ENCODE results near the gene ZSCAN20.

The ZSCAN20 gene

GRCh38 chr1:33497410-33497809 lies 25.0 kb downstream of the ZSCAN20 start:
- Histone ChIP-seq H3K4me2 (ENCODE audit: low read depth, low read length, poor library complexity, severe bottlenecking) (no peak overlapping the region), H4K20me1 (ENCODE audit: low read depth, low read length) (no peaks in the 10 kb centered on the region), H3K27ac (ENCODE audit: low read depth, low read length) (no peak overlapping the region), H3F3A (ENCODE audit: insufficient read depth) (no peaks in the 10 kb centered on the region), H3K9ac (ENCODE audit: low read length) (no peak overlapping the region), H3K9me2 (replicated peaks; ENCODE audit: insufficient read depth, low read length) (no peaks in the 10 kb centered on the region), H3K9me3 (ENCODE audit: insufficient read depth, low read length) (peaks cover 25% of the 10 kb centered on the region), H3K79me2 (ENCODE audit: insufficient read depth, low read length) (no peaks in the 10 kb centered on the region), H3K4me3 (ENCODE audit: insufficient read depth, low read length, poor library complexity, severe bottlenecking) (no peak overlapping the region), H2AFZ (ENCODE audit: low read depth, low read length, severe bottlenecking) (no peak overlapping the region), H3K27me3 (ENCODE audit: low read length) (no peaks in the 10 kb centered on the region), H3K36me3 (ENCODE audit: low read length) (peaks cover 14% of the 10 kb centered on the region)
- no peak for TF ChIP-seq CTCF (IDR thresholded peaks at IDR 0.05; ENCODE audit: insufficient read depth, low read length, poor library complexity, severe bottlenecking)
- TF ChIP-seq EZH2phosphoT487 (conservative IDR thresholded peaks at IDR 0.05; ENCODE audit: low read length): no peak

- no peaks in the 10 kb centered on the region for H3K36me3 ChIP-seq (ENCODE audit: low read length)
- no peak for TF ChIP-seq EZH2phosphoT487 (conservative IDR thresholded peaks at IDR 0.05; ENCODE audit: low read length)
- TF ChIP-seq CTCF (IDR thresholded peaks at IDR 0.05; ENCODE audit: insufficient read depth, low read length, poor library complexity, severe bottlenecking): no peak
- no peaks in the 10 kb centered on the region for H3K79me2 ChIP-seq (ENCODE audit: insufficient read depth, low read length)
- no peaks in the 10 kb centered on the region; the same call in 1 of the 2 replicates for H3K9me3 ChIP-seq (ENCODE audit: insufficient read depth, low read length)
- no peaks in the 10 kb centered on the region for H4K20me1 ChIP-seq (ENCODE audit: low read depth, low read length)
- H3F3A ChIP-seq (ENCODE audit: insufficient read depth): no peaks in the 10 kb centered on the region
- no peak overlapping the region for H3K4me3 ChIP-seq (ENCODE audit: insufficient read depth, low read length, poor library complexity, severe bottlenecking)
- no peaks in the 10 kb centered on the region for H3K9me2 ChIP-seq (replicated peaks; ENCODE audit: insufficient read depth, low read length)
- no peak overlapping the region for H3K9ac ChIP-seq (ENCODE audit: low read length)
- no peak overlapping the region for H3K4me2 ChIP-seq (ENCODE audit: low read depth, low read length, poor library complexity, severe bottlenecking)
- no peak overlapping the region for H2AFZ ChIP-seq (ENCODE audit: low read depth, low read length, severe bottlenecking)
- H3K27ac ChIP-seq (ENCODE audit: low read depth, low read length): no peak overlapping the region
- H3K27me3 ChIP-seq (ENCODE audit: low read length): no peaks in the 10 kb centered on the region
These were observed 28.1 kb downstream of the ZSCAN20 start for GRCh38 chr1:33500547-33500946.

- H3F3A ChIP-seq (ENCODE audit: insufficient read depth): no peaks in the 10 kb centered on the region
- no peaks in the 10 kb centered on the region for H3K27me3 ChIP-seq (ENCODE audit: low read length)
- H3K9me2 ChIP-seq (replicated peaks; ENCODE audit: insufficient read depth, low read length): no peaks in the 10 kb centered on the region
- H3K4me3 ChIP-seq (ENCODE audit: insufficient read depth, low read length, poor library complexity, severe bottlenecking): no peak overlapping the region
- no peak overlapping the region for H3K27ac ChIP-seq (ENCODE audit: low read depth, low read length)
- TF ChIP-seq CTCF (IDR thresholded peaks at IDR 0.05; ENCODE audit: insufficient read depth, low read length, poor library complexity, severe bottlenecking) (no peak), EZH2phosphoT487 (conservative IDR thresholded peaks at IDR 0.05; ENCODE audit: low read length) (no peak)
- no peaks in the 10 kb centered on the region for H4K20me1 ChIP-seq (ENCODE audit: low read depth, low read length)
- H3K9ac ChIP-seq (ENCODE audit: low read length): no peak overlapping the region
- H3K36me3 ChIP-seq (ENCODE audit: low read length): no peaks in the 10 kb centered on the region
- no peaks in the 10 kb centered on the region for H3K79me2 ChIP-seq (ENCODE audit: insufficient read depth, low read length)
- H3K9me3 ChIP-seq (ENCODE audit: insufficient read depth, low read length): no peaks in the 10 kb centered on the region
- no peak overlapping the region for H3K4me2 ChIP-seq (ENCODE audit: low read depth, low read length, poor library complexity, severe bottlenecking)
- H2AFZ ChIP-seq (ENCODE audit: low read depth, low read length, severe bottlenecking): no peak overlapping the region
These were observed 28.9 kb downstream of the ZSCAN20 start for GRCh38 chr1:33501309-33501708.

Data from SU-DHL-6 (cell line).